Subcutaneous abdominal adipose tissue (tissue), 5 donors: ENCODE results near the gene TMIE.

Experiments used
- H3K27ac ChIP-seq: one replicate; pipeline ENCODE4 v1.7.0; 2013; ENCODE audit warnings: low read depth, mild to moderate bottlenecking, inconsistent platforms, low read length, moderate library complexity
- H3K27me3 ChIP-seq, 5 donors: one replicate each; pipeline ENCODE4 v1.7.0; 2013; ENCODE audit warnings: low read length in 5 of 5, inconsistent platforms in 1 of 5; ENCODE audit not compliant: control insufficient read depth in 5 of 5, insufficient read depth in 4 of 5
- H3K36me3 ChIP-seq, 5 donors: one replicate each; pipeline ENCODE4 v1.7.0; 2013; ENCODE audit warnings: low read length in 5 of 5; ENCODE audit not compliant: control insufficient read depth in 5 of 5, insufficient read depth in 5 of 5
- H3K4me1 ChIP-seq, 5 donors: one replicate each; pipeline ENCODE4 v1.7.0; 2013; ENCODE audit warnings: low read length in 5 of 5, mild to moderate bottlenecking in 3 of 5, moderate library complexity in 1 of 5; ENCODE audit not compliant: control insufficient read depth in 5 of 5, insufficient read depth in 5 of 5
- H3K4me3 ChIP-seq, 5 donors: one replicate each; pipeline ENCODE4 v1.7.0; 2013; ENCODE audit warnings: low read length in 5 of 5, low read depth in 1 of 5
- H3K9ac ChIP-seq, 5 donors: one replicate each; pipeline ENCODE4 v1.7.0; 2013; ENCODE audit warnings: low read length in 5 of 5, mild to moderate bottlenecking in 4 of 5, moderate library complexity in 3 of 5
- H3K9me3 ChIP-seq, 5 donors: one replicate each; pipeline ENCODE4 v1.7.0; 2013; ENCODE audit warnings: low read length in 5 of 5; ENCODE audit not compliant: control insufficient read depth in 5 of 5
- donor health status: healthy.
- donor health status: healthy.
- donor health status: healthy.
- donor health status: healthy.
- donor health status: healthy.

Gene TMIE

DNA sequence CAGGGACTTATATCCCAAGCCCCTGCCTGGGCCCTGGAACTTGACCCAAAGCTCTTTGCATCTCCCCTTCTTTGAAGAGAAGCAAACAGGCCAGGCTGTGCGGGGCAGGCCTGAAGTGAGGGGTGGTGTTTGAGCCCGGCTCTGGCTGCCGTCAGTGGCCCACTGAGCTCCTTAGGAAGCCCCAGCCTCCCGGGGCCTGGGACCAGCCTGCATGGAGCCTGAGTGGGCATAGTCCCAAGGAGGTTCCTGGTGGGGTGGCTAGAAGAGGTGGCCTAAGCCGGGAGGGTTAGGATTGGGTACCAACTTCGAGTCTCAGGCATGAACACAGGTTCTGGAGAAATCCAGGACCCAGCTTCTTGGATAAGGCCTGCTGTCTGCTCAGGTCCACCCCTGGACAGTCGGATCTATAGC, 6.4 kb downstream of the TMIE start:
- Histone ChIP-seq H3K4me3 (no peak overlapping the region), H3K9ac (no peak overlapping the region), H3K9me3 (no peaks in the 10 kb centered on the region)

DNA sequence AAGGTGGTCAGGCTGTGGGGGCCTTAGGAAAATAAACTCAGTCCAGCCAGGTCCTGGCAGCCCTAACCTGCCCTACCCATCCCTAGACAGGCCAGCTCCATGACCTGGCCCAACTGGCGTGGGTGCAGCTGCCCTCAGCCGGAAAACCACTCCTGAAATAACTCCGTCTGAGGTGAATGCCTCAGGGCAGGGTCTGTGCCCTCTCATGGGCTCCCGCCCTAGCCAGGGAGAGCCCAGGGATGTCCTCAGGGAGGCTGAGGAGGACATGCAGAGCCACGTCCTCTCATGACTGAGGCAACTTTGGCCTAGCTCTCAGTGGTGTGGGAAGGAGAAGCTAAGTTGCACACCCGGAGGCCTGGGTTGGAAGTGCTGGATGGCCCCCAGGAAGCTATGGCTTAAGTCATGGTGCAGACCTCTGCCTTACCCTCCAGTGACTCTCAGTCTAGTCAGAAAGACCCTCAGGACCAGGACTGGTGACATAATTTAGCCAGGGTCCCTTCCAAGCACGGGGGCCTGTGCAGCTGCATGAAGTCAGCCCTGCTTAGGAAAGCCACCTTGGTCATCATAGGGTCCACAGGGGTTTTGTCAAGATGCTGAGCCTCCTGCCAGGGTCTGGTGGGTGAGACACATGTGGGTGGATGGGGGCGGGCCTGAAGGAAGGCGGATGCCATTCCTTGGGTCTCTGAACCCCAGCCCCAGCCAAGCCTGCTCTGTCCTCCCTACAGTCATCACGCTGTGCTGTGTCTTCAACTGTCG, 7.4 kb downstream of the TMIE start:
- Histone ChIP-seq H3K9me3 (no peaks in the 10 kb centered on the region), H3K4me3 (no peak overlapping the region), H3K4me1 (peaks cover 0 to 18% (median 10%) of the 10 kb centered on the region in 5 donors), H3K36me3 (peaks cover 0 to 5% (median 0%) of the 10 kb centered on the region in 5 donors), H3K27me3 (peaks cover 0 to 9% (median 5%) of the 10 kb centered on the region in 5 donors), H3K9ac (no peak overlapping the region), H3K27ac (no peak overlapping the region)

More for the DNA sequence above, 6.4 kb downstream of the TMIE start:
- Histone ChIP-seq H3K27me3 (peaks cover 0 to 9% (median 5%) of the 10 kb centered on the region in 5 donors), H3K4me1 (peaks cover 0 to 18% (median 10%) of the 10 kb centered on the region in 5 donors), H3K27ac (no peak overlapping the region), H3K36me3 (peaks cover 0 to 5% (median 0%) of the 10 kb centered on the region in 5 donors)

DNA sequence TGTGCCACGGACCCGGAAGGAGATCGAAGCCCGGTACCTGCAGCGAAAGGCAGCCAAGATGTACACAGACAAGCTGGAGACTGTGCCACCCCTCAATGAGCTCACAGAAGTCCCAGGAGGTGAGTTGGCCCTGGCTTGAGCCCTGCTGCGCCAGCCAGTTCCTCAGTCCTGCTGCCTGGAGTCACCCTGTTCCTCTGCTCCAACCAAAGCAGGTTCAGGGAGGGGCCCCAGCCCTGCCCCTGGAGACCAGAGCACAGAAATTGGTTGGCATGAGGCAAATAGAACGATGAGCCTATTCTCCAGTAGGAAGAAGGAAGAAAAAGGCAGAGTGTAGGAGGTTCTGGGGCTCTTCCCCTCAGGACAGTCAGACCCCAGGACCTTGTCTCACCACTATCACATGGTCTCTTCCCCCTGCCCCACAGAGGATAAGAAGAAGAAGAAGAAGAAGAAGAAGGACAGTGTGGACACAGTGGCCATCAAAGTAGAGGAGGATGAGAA, 8.0 kb downstream of the TMIE start:
- peaks cover 0 to 5% (median 0%) of the 10 kb centered on the region in 5 donors for H3K36me3 ChIP-seq
- no peak overlapping the region for H3K4me3 ChIP-seq
- no peaks in the 10 kb centered on the region for H3K9me3 ChIP-seq
- no peak overlapping the region for H3K9ac ChIP-seq
- no peak overlapping the region for H3K27ac ChIP-seq
- H3K27me3 ChIP-seq, result peaks cover 0 to 6% (median 4%) of the 10 kb centered on the region in 5 donors
- H3K4me1 ChIP-seq, result peaks cover 0 to 18% (median 10%) of the 10 kb centered on the region in 5 donors

DNA sequence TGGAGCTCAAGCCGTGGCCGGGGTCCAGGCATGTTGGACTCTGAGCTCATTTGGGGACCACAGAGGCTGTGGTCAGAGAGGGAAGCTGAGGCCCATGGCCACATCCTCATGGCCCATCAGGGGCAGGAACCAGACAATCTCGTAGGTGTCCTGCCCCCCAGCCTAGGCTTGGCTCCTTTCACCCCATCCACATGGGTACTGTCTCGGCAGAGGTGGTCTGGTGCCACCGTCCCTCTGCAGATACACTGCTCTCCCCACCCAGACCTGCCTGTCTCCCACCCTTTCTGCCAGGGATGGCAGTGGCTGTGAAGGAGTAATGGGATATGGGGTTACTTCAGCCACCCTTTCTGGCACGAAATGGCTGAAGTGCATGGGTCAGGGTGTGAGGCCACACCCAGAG, 8.5 kb downstream of the TMIE start:
- H3K4me1 ChIP-seq, result peaks cover 0 to 18% (median 10%) of the 10 kb centered on the region in 5 donors
- no peak overlapping the region for H3K9ac ChIP-seq
- H3K36me3 ChIP-seq, result peaks cover 0 to 5% (median 0%) of the 10 kb centered on the region in 5 donors
- no peaks in the 10 kb centered on the region for H3K9me3 ChIP-seq
- no peak overlapping the region for H3K4me3 ChIP-seq
- H3K27ac ChIP-seq, result no peak overlapping the region
- H3K27me3 ChIP-seq, result peaks cover 0 to 6% (median 4%) of the 10 kb centered on the region in 5 donors

- Histone ChIP-seq H3K9ac (no peak overlapping the region), H3K9me3 (no peaks in the 10 kb centered on the region), H3K4me1 (peaks cover 0 to 14% (median 10%) of the 10 kb centered on the region in 5 donors), H3K36me3 (peaks cover 0 to 5% (median 0%) of the 10 kb centered on the region in 5 donors), H3K27ac (no peak overlapping the region), H3K27me3 (peaks cover 0 to 6% (median 4%) of the 10 kb centered on the region in 5 donors), H3K4me3 (no peak overlapping the region)
Observed at GRCh38 chr3:46710229-46710628, 9.0 kb downstream of the TMIE start.

- peaks cover 4 to 6% (median 4%) of the 10 kb centered on the region in 5 donors for H3K27me3 ChIP-seq
- peaks cover 0 to 9% (median 8%) of the 10 kb centered on the region in 5 donors for H3K4me1 ChIP-seq
- no peaks in the 10 kb centered on the region for H3K9me3 ChIP-seq
- no peak overlapping the region for H3K4me3 ChIP-seq
- peaks cover 0 to 5% (median 0%) of the 10 kb centered on the region in 5 donors for H3K36me3 ChIP-seq
- no peak overlapping the region for H3K27ac ChIP-seq
- no peak overlapping the region for H3K9ac ChIP-seq
Observed at GRCh38 chr3:46710671-46711295, 9.6 kb downstream of the TMIE start.

GRCh38 chr3:46711305-46711704, 10.1 kb downstream of the TMIE start:
- peaks cover 0 to 5% (median 0%) of the 10 kb centered on the region in 5 donors for H3K36me3 ChIP-seq
- peaks cover 3 to 6% (median 4%) of the 10 kb centered on the region in 5 donors for H3K27me3 ChIP-seq
- no peak overlapping the region for H3K4me3 ChIP-seq
- no peaks in the 10 kb centered on the region for H3K9me3 ChIP-seq
- no peak overlapping the region for H3K9ac ChIP-seq
- H3K4me1 ChIP-seq, result peaks cover 0 to 3% (median 3%) of the 10 kb centered on the region in 5 donors
- no peak overlapping the region for H3K27ac ChIP-seq

DNA sequence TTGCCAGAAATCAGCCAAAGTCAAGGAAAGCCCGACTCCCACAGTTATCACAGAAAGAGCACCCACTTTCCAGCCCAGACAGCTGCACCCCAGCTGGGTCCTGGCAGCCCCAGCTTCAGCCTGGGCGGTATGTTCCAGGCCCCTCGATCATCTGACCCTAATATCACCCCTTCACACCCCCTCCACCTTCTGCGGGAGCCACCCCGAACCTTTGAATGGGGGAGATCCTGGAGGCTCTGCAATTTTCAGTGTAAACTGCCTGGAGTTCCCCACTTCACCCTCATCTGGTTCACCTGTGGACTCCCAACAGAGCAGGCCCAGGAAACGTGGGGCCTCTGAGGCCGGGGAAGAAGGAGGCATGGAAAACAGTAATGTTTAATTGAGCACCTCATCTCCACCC, 10.6 kb downstream of the TMIE start:
- peaks cover 0 to 5% (median 0%) of the 10 kb centered on the region in 5 donors for H3K36me3 ChIP-seq
- H3K4me3 ChIP-seq, result no peak overlapping the region
- peaks cover 0 to 6% (median 3%) of the 10 kb centered on the region in 5 donors for H3K27me3 ChIP-seq

DNA sequence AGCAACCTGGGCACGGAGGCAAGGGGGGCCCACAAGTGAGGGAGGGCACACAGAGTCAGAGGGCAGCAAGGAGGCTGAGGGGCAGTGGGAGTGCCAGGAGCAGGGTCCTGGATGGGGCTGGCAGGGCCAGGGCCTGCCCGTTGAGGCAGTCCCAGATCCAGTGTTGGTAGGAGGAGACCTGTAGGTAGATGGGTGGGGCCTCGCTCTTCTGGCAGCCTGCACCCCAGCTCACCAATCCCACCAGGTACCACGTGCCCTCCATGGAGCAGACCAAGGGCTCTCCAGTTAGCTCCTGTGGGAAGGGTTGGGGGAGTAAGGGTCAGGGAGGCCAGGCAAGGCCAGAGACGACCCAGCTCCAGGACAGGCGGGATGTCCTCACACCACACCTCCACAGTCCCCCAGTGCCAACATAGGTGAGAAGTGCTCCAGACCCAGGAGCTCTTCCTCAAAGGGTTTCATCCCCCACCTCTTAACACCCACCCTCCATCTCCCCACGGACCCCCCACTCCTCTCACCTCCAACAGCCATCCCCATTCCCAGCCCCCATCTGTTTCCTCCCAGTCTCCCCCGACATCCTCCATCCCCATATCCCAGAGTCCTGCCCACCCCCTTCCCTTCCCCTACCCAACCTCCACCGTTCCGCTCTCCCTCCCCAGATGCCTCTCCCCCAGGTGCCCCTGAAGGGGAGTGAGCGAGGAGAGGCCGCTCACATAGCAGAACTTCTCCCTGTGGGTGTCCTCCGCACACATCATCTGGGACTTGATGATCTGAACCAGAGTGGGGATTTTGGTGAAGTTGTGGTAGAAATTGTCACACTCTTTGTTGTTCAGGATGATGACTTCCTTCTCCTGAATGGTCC, 11.2 kb downstream of the TMIE start:
- peaks cover 0 to 7% (median 4%) of the 10 kb centered on the region in 5 donors for H3K27me3 ChIP-seq
- no peaks in the 10 kb centered on the region for H3K4me1 ChIP-seq
- no peak overlapping the region for H3K9ac ChIP-seq
- H3K9me3 ChIP-seq, result no peaks in the 10 kb centered on the region
- H3K36me3 ChIP-seq, result peaks cover 0 to 5% (median 0%) of the 10 kb centered on the region in 5 donors
- no peak overlapping the region for H3K4me3 ChIP-seq
- no peak overlapping the region for H3K27ac ChIP-seq

More for the DNA sequence above, 10.6 kb downstream of the TMIE start:
- Histone ChIP-seq H3K27ac (no peak overlapping the region), H3K4me1 (no peaks in the 10 kb centered on the region), H3K9me3 (no peaks in the 10 kb centered on the region), H3K9ac (no peak overlapping the region)
